ENCODE data around the gene OPA3. TPM values are rescaled to one million over a fixed set of nuclear protein-coding genes. Genes with fewer than 3 reads are reported as not detected.

OPA3 gene
- total RNA-seq, 2 donors from 2014 or later = 19.1 to 27.1 TPM

DNA sequence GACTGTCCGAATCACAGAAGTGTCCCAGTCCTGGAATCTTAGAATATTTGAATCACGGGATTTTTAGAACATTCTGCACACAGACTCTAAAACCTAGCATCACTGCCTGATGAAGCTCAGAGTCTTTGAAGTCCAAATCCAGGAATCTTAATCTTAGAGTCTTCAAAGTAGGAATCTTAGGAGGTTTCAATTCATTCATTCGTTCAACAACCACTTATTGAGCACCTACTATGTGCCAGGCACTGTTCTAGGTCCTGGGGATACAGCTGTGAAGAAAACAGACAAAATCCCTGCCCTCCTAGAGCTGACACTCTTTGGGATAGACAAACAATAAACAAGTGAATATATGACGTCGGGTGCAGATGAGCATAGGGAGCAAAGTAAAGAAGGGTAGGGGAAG lies 89.4 kb downstream of the OPA3 start:
- intact Hi-C loops (cut with DNase I) = no loop called here
- DNase-seq = no peak
- no peak for ATAC-seq

DNA sequence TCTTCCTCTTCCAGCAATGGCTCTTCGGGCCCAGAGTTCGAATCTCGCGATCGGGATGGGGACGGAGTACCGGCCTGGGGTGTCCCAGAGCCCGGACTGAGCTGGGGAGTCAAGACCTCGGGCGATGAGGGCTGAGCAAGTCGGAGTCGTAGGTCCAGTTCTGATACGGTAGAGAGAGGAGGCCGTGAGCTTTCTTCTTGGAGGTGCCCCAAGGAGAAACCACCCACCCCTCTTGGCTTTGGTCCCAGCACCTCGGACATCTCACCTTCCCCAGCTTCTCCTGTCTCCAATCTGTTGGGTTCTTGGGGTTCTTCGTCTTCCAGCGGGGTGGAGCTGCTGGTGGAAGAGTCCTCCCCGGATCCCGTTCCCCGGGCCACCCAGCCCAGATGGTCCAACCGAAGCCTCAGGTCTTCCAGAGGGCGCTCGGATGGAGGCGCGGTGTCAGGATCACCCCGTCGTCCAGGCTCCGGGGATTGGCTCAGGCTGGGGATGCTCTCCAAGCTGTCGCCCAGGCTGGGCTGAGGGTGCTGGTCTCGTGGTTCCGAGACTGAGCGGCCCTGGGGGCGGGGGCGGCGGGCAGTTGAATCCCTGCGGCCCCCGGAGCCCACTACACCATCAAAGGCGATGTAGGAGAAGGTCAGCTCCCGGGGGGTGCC lies 90.2 kb downstream of the OPA3 start:
- intact Hi-C loops (cut with DNase I) = no loop called here
- no peak for ATAC-seq
- no peak for DNase-seq

DNA sequence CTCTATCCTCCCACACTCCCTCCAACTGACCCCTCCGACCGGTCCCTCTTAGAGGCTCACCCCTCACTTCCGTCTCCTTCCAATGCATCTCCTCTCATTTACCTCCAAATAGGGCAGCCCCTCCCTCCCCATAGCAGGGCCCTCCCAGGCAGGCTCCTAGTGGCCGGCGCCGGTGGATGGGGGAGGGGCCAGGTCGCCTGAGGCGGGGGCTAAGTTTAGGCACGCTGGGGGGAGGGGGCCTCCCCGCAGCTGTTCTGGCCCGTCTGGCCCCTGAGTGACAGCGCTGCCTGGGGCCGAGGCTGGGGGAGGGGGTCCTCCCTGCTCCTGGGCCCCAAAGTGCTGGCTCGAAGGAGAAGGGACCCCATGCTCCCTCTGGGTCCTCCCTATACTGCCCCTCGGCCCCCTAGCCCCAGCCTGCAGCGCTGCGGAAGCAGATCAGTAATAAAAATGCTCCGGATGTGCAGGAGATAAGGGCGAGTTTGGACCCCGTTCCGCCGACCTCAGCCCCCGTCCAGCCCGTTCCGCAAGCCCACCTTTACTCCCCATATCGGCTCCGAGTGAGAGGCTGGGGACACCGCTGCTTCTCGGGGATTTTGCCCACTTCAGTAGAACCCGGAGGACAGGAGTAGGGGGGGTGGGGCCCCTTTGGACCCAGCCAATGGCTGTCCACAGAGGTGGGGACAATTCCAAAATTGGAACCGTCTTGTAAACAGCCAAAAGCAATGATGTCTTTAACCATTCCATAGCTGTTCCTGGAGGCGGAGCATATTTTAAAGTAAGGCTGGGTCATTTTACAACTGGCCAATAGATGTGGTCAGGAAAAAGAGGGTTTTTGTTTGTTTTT lies 91.8 kb downstream of the OPA3 start:
- DNase-seq = peak; percentile 74
- intact Hi-C loops (cut with DNase I) = no loop called here

DNA sequence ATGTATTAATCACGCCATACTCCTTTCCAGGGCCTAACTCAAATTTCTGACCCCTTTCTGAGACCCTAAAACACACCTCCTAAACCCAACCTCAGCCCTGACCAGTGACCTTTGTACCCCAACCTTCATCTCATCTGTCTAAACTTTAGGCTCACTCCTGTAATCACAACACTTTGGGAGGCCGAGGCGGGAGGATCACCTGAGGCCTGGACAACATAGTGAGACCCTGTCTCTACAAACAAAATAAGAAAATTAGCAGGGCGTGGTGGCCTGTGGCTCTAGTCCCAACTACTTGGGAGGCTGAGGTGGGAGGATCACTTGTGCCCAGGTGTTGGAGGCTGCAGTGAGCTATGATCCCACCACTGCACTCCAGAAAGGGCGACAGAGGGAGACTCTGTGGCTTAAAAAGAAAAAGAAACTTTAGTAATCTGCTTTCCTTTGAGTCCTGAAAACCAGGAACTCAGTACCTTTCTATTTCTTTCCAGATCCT lies 92.4 kb downstream of the OPA3 start:
- ATAC-seq = no peak
- intact Hi-C loops (cut with DNase I) = no loop called here
- no peak for DNase-seq

More for the DNA sequence above, 91.8 kb downstream of the OPA3 start:
- ATAC-seq = peak; percentile 53 to 70

DNA sequence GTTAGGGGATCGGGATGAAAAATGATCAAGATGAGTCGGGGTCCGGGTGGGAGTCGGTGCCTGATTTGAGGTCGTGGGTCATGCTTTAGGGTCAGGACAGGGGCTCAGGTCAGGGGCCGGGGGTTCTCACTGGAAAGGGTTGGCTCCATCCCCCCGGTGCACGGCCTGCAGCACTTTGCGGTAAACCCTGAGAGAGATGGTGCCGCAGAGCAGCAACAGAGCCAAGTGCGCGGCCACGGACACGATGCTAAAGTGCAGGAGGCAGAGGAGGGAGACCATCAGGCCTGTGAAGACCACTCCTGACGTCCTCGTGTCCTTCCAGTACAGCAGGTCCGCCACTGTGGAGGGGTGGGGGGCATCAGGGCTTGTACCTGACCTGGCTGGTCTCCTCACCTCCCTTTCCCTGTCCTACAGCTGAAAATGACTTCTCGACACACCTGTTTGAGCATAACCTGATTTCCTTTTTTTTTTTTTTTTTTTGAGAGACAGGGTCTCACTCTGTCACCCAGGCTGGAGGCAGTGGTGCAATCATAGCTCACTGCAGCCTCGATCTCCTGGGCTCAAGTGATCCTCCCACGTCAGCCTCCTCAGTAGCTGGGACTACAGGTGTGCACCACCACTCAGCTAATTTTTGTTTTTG lies 95.3 kb downstream of the OPA3 start:
- intact Hi-C loops (cut with DNase I) = no loop called here
- ATAC-seq (no peak), DNase-seq (no peak)

DNA sequence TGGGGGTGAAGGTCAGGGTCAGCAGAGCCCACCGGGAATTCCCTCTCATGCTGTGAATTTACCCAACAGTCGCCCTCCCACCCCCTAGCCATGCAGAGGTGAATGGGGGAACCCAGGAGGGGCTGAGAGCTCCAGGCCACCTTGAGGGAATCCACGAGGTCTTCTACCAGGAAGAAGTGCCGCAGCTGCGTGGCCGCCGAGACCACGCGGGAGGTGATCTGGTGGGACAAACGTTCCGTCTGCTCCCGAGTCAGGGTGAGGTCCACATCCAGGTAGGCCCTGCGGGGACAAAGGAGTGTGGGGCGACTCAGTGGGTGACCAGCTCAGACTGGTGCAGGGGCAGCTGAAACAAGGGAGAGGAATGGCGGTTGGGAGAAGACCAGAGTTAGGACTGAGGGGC lies 95.9 kb downstream of the OPA3 start:
- intact Hi-C loops (cut with DNase I) = no loop called here
- DNase-seq (no peak), ATAC-seq (no peak)

DNA sequence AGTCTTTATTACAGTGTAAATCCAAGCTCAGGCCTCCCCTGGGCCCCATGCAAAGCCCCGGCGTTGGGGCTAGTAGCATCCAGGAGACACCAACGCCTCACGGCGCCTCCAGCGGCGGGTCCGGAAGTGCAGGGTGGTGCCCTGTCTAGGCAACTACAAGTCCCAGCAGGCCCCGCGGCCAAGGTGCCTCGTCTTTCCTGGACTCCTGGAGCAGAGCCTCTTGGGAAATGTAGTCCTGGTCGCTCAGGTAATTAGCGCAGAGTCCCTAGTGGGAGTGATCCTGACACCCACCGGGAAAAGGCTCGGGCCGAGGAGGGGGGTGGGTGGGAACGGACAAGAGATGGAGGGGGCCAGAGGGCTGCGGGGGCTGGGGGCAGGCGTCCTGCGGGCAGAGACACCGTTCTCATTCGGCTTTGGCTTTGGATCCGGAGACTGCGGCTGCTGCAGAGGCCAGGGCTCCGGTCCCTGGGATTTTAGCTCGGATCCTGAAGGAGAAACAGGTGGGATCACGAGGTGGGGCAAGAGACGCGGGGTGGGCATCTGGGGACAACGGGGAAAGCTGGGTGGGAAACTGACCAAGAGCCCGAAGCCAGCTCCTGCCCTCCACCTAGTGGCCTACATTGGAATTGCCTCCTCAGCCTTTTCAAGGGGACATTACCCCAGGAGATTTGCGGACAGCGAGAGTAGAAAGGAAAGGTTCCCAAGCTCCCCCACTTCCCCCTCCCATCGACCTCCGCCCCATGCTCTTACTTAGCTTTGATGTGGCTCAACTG lies 99.1 kb downstream of the OPA3 start:
- intact Hi-C loops (cut with DNase I) = no loop called here
- DNase-seq (peak; percentile 99), ATAC-seq (peak; percentile 99 to 100)

DNA sequence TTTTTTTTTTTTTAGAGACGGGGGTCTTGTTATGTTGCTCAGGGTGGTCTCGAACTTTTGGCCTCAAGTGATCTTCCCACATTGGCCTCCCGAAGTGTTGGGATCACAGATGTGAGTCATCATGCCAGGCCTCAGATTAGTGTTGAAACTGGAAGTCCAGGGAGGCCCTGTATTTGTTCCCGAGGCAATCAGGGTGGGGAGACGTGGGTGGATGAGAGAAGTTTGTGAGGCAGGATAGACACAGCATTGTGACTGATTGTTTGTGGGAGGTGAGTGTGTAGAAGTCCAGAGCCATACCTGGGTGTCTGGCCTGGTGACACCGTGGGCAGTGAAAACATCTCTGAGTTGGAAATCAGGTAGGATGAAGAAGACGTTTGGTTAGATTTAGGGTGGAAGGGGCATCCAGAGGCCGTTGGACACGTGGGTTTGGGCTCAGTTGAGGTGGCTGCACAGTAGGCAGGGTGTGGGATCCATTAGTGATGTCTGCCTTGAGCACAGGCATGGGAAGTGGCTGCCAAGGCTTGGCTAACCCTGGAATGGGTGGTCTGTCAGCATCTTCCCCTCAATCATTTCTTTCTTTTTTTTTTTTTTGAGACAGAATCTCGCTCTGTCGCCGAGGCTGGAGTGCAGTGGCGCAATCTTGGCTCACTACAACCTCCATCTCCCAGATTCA lies 100.2 kb downstream of the OPA3 start:
- DNase-seq = no peak
- ATAC-seq = no peak
- intact Hi-C loops (cut with DNase I) = no loop called here

DNA sequence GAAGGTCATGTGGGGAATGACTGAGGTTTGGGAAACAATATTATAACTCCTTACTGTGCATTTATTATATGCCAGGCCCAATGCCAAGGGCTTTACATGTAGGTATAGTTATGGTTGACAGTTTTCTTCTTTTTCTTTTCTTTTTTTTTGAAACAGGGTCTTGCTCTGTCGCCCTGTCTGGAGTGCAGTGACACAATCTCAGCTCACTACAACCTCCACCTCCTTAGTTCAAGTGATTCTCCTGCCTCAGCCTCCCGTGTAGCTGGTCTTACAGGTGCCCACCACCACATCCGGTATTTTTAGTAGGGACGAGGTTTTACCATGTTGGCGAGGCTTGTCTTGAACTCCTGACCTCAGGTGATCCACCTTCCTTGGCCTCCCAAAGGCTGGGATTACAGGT lies 101.6 kb downstream of the OPA3 start:
- ATAC-seq = no peak
- no peak for DNase-seq
- intact Hi-C loops (cut with DNase I) = no loop called here

DNA sequence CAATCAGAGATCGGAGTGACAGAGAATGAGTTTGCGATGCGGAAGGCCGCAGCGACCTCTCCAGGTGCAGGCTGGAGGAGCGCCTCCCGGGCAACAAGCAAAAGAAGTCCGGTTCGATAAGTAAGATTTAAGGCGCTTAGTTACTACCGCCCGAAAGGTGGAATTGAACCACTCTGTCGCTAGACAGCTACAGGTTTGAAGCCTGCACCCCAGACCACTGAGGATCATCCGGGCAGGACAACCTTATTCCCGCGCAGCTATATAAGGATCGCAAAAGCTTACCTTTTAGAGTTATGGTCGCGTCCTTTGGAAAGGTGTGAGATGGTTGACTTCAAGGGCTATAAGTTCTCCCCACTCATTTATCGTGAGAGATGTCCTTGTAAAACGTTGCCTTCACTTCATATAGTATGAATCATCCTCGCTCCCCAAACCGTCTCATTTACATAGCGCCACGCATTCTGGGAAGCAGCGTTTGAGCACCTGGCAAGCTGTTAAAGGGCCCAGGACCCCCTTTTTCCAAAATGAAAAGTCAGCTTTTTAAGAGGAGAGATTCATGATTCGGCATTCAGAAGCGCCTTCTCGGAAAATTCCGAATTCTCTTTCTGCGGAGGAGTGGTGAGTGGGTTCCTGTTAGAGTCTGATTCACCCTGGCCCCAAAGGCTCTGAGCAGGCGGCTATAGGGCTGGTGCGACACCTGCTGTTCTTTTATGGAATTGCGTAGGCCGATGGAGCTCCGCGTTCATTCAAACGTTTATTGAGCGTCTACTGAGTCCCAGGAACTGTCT lies 106.0 kb downstream of the OPA3 start:
- DNase-seq (peak; percentile 81), ATAC-seq (peak; percentile 93 to 94)
- intact Hi-C loops (cut with DNase I) = loop anchor here (1.0 to 2.0 kb wide), 3 partner anchors 39 to 50 kb away; no protein-coding TSS in a partner anchor

DNA sequence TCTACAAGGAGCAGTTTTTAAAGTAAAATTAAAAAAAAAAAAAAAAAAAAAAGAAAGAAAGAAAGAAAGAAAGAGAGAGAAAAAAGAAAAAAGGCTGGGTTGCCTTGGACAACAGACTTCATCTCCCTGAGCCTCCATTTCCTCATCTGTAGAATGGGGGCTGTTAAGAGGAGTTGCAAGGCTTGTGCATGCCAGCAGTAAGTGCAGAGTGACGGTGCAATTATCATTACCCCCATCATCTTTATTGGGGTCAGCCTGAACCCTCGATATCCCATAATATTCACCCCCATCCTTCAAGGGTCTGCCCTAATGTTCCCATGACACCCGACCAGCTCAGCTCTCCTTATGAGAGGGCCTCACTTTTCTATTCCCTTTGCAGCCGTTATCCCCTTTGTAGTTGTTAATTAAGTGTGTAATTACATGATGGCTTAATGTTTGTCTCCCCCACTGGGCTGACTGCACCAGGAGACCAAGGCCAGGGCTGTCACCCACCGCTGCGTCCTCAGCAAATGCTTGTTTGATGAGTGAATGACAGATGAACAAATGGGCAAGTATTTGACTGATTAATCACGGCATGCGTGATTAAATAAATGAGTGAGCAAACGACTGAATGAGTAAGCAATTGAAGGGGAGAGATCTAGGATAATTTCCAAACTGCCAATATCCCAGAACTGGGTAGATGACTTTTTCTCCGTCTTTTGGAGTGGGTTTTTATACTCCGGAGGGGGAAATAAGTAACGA lies 106.7 kb downstream of the OPA3 start:
- ATAC-seq = peak in 1 of 2 donors; percentile 11
- intact Hi-C loops (cut with DNase I) = loop anchor here (2.0 kb wide), 2 partner anchors 39 to 49 kb away; no protein-coding TSS in a partner anchor
- DNase-seq = no peak

Other genes starting within 250 kb of the OPA3 start
- gene KLC3, start 244.1 kb downstream of the OPA3 start, total RNA-seq = under 1 TPM; 0.21 to 0.24 TPM
- gene ERCC2, start 214.2 kb downstream of the OPA3 start, total RNA-seq = 10 to 100 TPM; 12.7 to 13.0 TPM
- 100 to 1,000 TPM; 123 to 143 TPM for gene PPP1R13L, start 179.7 kb downstream of the OPA3 start, total RNA-seq
- gene POLR1G, start 178.2 kb downstream of the OPA3 start, total RNA-seq = 1 to 10 TPM; 4.6 to 5.5 TPM
- 100 to 1,000 TPM; 105 to 140 TPM for gene ERCC1, start 160.9 kb downstream of the OPA3 start, total RNA-seq
- 1 to 10 TPM; 1.5 to 5.5 TPM for gene FOSB, start 116.8 kb downstream of the OPA3 start, total RNA-seq
- gene RTN2, start 87.8 kb downstream of the OPA3 start, total RNA-seq = 10 to 100 TPM; 13.0 to 16.3 TPM
- gene PPM1N, start 86.4 kb downstream of the OPA3 start, total RNA-seq = 1 to 10 TPM in 1 of 2 donors, under 1 TPM in 1; 0.47 to 1.0 TPM
- 10 to 100 TPM; 48.4 to 91.7 TPM for gene VASP, start 77.3 kb downstream of the OPA3 start, total RNA-seq
- 10 to 100 TPM in 1 of 2 donors, 1 to 10 TPM in 1; 5.2 to 17.7 TPM for gene GPR4, start 17.4 kb upstream of the OPA3 start, total RNA-seq
- gene EML2, start 54.6 kb upstream of the OPA3 start, total RNA-seq = 10 to 100 TPM; 30.1 to 34.8 TPM
- gene GIPR, start 83.4 kb upstream of the OPA3 start, total RNA-seq = 10 to 100 TPM in 1 of 2 donors, 1 to 10 TPM in 1; 7.2 to 11.0 TPM
- gene SNRPD2, start 107.2 kb upstream of the OPA3 start, total RNA-seq = 100 to 1,000 TPM; 251 to 270 TPM
- gene QPCTL, start 107.9 kb upstream of the OPA3 start, total RNA-seq = 1 to 10 TPM; 2.9 to 3.2 TPM
- gene FBXO46, start 146.1 kb upstream of the OPA3 start, total RNA-seq = 10 to 100 TPM in 1 of 2 donors, 1 to 10 TPM in 1; 9.6 to 10.8 TPM
- under 1 TPM; 0.21 to 0.24 TPM for gene MEIOSIN, start 148.6 kb upstream of the OPA3 start, total RNA-seq
- 10 to 100 TPM; 15.6 to 21.1 TPM for gene SIX5, start 184.4 kb upstream of the OPA3 start, total RNA-seq
- gene DMPK, start 197.7 kb upstream of the OPA3 start, total RNA-seq = 100 to 1,000 TPM; 200 to 241 TPM
- 10 to 100 TPM; 55.3 to 57.7 TPM for gene DMWD, start 208.0 kb upstream of the OPA3 start, total RNA-seq
- not detected for gene RSPH6A, start 230.5 kb upstream of the OPA3 start, total RNA-seq